Esophagus squamous epithelium (tissue), 5 donors: ENCODE measurements around the gene TRPC6. TPM values are rescaled to one million over a fixed set of nuclear protein-coding genes. Genes with fewer than 3 reads are reported as not detected.

Experiments
- DNase-seq: peaks from one replicate; lab custom pipeline; 2025; lab: John Stamatoyannopoulos, UW
- H3K27ac ChIP-seq, 4 donors: fragments of 200-600 bp; sonication (generic); one replicate each; pipeline ENCODE4 v1.5.1; 2016 to 2019; ENCODE audit warnings: mild to moderate bottlenecking in 1 of 4
- H3K27me3 ChIP-seq, 4 donors: fragments of 200-600 bp; sonication (generic); 1 replicate in 3 of 4; 2 replicates in 1 of 4; pipeline versions ENCODE4 v1.5.1 to v1.6.0; 2017 to 2021; ENCODE audit warnings: antibody characterized with exemption in 1 of 4
- H3K36me3 ChIP-seq, 3 donors: fragments of 200-600 bp; sonication (generic); one replicate each; pipeline ENCODE4 v1.5.1; 2016 to 2019
- H3K4me1 ChIP-seq, 3 donors: fragments of 200-600 bp; sonication (generic); one replicate each; pipeline ENCODE4 v1.5.1; 2017 to 2019
- H3K4me3 ChIP-seq, 4 donors: fragments of 200-600 bp; sonication (generic); 1 replicate in 3 of 4; 2 replicates in 1 of 4; pipeline ENCODE4 v1.5.1; 2016 to 2019; ENCODE audit warnings: mild to moderate bottlenecking in 2 of 4, moderate library complexity in 1 of 4
- H3K9me3 ChIP-seq, 3 donors: fragments of 200-600 bp; sonication (generic); one replicate each; pipeline ENCODE4 v1.5.1; 2016 to 2019
- CTCF ChIP-seq, 6 experiments: fragments of 450-650 bp in 4 of 6; fragments of 200-600 bp in 2 of 6; sonication (generic) in 2 of 6; IDR thresholded peaks; one replicate each; pipeline ENCODE4 v1.5.1; 2016 to 2019; ENCODE audit warnings: antibody characterized with exemption in 6 of 6, mild to moderate bottlenecking in 4 of 6, moderate library complexity in 4 of 6
- POLR2A ChIP-seq, 4 donors: fragments of 450-650 bp; IDR thresholded peaks; one replicate each; pipeline ENCODE4 v1.6.1; 2017; ENCODE audit warnings: antibody characterized with exemption in 4 of 4, mild to moderate bottlenecking in 4 of 4, moderate library complexity in 3 of 4
- WGBS, 2 donors: methylation state at CpG; one replicate each; pipeline ENCODE4 v1.1.5; 2018; 5-methylcytosine and 5-hydroxymethylcytosine counted together
- intact Hi-C: fragments of 100-400 bp; cut with DNase I; formaldehyde crosslinking; loops from one replicate; pipeline ENCODE4 v1.15.0; 2022
- total RNA-seq, 4 donors: library from RNA; depleted of rRNA; stranded (reverse); fragments of >200 nt; gene quantifications; one replicate each; pipeline ENCODE4 v1.1.0, GENCODE V29; 2016
- donor health status: DM: yes; HTN: yes; CAD: no.

The TRPC6 gene
- total RNA-seq, 4 donors from 2014 or later: 1.2 to 15.4 (median 1.6) TPM

DNA sequence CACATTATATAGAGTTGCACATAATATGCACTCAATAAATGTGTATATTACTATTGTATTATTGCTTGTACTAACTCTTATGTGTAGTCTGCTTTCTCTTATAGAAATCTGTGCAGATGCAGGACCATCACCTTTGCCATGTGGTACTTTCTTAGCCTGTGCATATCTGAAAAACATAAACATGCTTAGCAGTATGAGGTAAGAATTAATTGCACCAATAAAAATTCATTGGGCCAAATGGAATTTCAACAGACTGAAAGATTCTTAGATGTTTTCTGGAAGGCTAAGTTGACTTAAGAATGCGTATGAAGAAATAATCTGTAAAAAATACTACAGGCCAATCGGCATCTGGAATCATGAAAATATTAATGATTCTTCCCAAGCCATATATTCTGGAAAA, 55.3 kb downstream of the TRPC6 start:
- TF ChIP-seq POLR2A (IDR thresholded peaks at IDR 0.05) (no peak), CTCF (IDR thresholded peaks at IDR 0.05) (no peak)
- no peaks in the 10 kb centered on the region for H3K36me3 ChIP-seq
- no peaks in the 10 kb centered on the region for H3K9me3 ChIP-seq
- 81 to 89% methylated on average over 2 of the region's 2 CpGs for WGBS, 2 donors
- no peaks in the 10 kb centered on the region for H3K4me1 ChIP-seq
- no peaks in the 10 kb centered on the region for H3K27me3 ChIP-seq
- intact Hi-C loops: no loop called here
- no peak overlapping the region for H3K27ac ChIP-seq
- H3K4me3 ChIP-seq: no peak overlapping the region
- DNase-seq: no peak

DNA sequence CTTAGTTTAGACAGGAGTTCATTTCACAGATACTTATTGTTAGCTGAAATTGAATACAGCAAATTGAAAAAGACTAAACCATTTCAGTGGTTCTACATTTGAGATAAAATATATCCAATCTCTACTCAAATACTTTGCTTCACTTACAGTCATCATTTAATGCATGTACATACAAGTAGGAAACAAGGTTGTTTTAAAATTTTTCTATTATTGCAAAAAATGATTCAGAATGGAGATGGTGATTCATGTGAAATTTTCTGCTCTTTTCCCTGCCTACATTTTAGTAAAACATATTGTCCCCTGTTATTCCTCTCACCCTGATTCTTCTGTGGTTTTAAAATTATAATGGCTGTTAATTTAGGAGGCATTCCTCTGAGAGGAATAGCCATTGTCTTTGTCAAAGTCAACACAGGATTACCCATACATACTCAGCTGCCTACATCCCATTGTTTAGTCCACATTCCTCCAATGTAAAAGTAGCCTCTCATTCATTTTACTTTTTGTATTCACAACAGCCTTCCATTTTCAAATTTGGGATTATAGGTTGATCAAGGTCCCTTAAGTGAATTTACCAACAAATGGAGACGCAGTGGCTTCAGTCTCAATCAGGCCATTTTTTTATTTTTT, 60.1 kb downstream of the TRPC6 start:
- intact Hi-C loops: no loop called here
- TF ChIP-seq POLR2A (IDR thresholded peaks at IDR 0.05) (no peak), CTCF (IDR thresholded peaks at IDR 0.05) (no peak)
- DNase-seq: no peak
- H3K9me3 ChIP-seq: no peaks in the 10 kb centered on the region
- no peaks in the 10 kb centered on the region for H3K4me1 ChIP-seq
- H3K27me3 ChIP-seq: no peaks in the 10 kb centered on the region
- H3K4me3 ChIP-seq: no peak overlapping the region
- no peak overlapping the region for H3K27ac ChIP-seq
- no peaks in the 10 kb centered on the region for H3K36me3 ChIP-seq
- 85 to 95% methylated on average over 1 of the region's 1 CpG for WGBS, 2 donors

- Histone ChIP-seq H3K27ac (no peak overlapping the region), H3K27me3 (no peaks in the 10 kb centered on the region), H3K4me1 (no peaks in the 10 kb centered on the region), H3K36me3 (no peaks in the 10 kb centered on the region), H3K9me3 (no peaks in the 10 kb centered on the region), H3K4me3 (no peak overlapping the region)
- no peak for TF ChIP-seq CTCF (IDR thresholded peaks at IDR 0.05)
- no peak for TF ChIP-seq POLR2A (IDR thresholded peaks at IDR 0.05)
- intact Hi-C loops: no loop called here
- DNase-seq: no peak
Observed at GRCh38 chr11:101523193-101523592, 60.6 kb downstream of the TRPC6 start.

DNA sequence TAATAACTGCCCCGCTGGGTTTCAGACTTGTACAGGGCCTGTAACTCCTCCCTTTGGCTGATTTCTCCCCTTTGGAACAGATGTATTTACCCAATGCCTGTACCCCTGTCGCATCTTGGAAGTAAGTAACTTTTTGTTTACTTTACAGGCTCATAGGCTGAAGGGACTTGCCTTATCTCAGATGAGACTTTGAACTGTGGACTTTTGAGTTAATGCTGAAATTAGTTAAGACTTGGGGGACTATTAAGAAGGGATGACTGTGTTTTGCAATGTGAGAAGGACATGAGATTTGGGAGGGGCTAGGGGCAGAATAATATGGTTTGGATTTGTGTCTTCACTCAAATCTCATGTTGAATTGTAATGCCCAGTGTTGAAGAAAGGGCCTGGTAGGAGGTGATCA, 62.0 kb downstream of the TRPC6 start:
- DNase-seq: no peak
- TF ChIP-seq CTCF (IDR thresholded peaks at IDR 0.05): no peak
- no peak for TF ChIP-seq POLR2A (IDR thresholded peaks at IDR 0.05)
- H3K36me3 ChIP-seq: no peaks in the 10 kb centered on the region
- H3K27ac ChIP-seq: no peak overlapping the region
- H3K4me1 ChIP-seq: no peaks in the 10 kb centered on the region
- intact Hi-C loops: no loop called here
- no peaks in the 10 kb centered on the region for H3K9me3 ChIP-seq
- H3K27me3 ChIP-seq: no peaks in the 10 kb centered on the region
- no peak overlapping the region for H3K4me3 ChIP-seq
- 67 to 68% methylated on average over 2 of the region's 2 CpGs for WGBS, 2 donors

- intact Hi-C loops: no loop called here
- WGBS, 2 donors: 56 to 68% methylated on average over 3 of the region's 3 CpGs
Observed at GRCh38 chr11:101516546-101516945, 67.3 kb downstream of the TRPC6 start.

More at GRCh38 chr11:101516546-101516945, 67.3 kb downstream of the TRPC6 start:
- no peaks in the 10 kb centered on the region for H3K27me3 ChIP-seq
- no peak overlapping the region for H3K27ac ChIP-seq
- no peak for DNase-seq
- no peaks in the 10 kb centered on the region for H3K4me1 ChIP-seq
- no peaks in the 10 kb centered on the region for H3K36me3 ChIP-seq
- H3K4me3 ChIP-seq: no peak overlapping the region
- no peaks in the 10 kb centered on the region for H3K9me3 ChIP-seq
- TF ChIP-seq POLR2A (IDR thresholded peaks at IDR 0.05) (no peak), CTCF (IDR thresholded peaks at IDR 0.05) (no peak)
